Measurements from ENCODE around the gene ATL1.

ATL1 gene

DNA sequence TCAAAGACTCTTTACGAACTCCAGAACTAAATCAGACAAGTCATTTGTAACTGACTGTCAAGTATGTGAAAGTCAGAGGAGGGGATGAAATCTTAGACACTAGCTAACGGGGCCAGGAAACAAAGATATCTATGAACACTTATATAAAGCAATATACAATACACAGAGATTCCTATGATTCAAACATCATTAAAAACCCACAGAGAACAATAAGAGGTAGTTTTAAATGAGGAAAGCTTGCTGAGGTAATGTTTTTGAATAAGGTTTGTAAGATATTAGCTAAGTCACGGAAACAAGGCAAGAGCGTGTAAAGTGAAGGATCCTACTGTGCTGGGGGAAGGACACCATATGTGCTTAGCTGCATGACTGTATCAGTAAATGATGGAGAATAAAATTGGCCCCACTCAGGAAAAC, 71.5 kb downstream of the ATL1 start:
- no peak overlapping the region for H3K4me3 ChIP-seq
- DNase-seq = no peak
- intact Hi-C loops (cut with DNase I; ENCODE audit: low total_unique reads) = no loop called here
- peaks cover 0 to 7% (median 0%) of the 10 kb centered on the region in 4 donors for H3K4me1 ChIP-seq
- no peak overlapping the region for H3K27ac ChIP-seq
- H3K36me3 ChIP-seq = peaks cover 24 to 45% (median 32%) of the 10 kb centered on the region in 3 donors
- H3K27me3 ChIP-seq = no peaks in the 10 kb centered on the region
- no peaks in the 10 kb centered on the region for H3K9me3 ChIP-seq
- TF ChIP-seq, protein P1, sequence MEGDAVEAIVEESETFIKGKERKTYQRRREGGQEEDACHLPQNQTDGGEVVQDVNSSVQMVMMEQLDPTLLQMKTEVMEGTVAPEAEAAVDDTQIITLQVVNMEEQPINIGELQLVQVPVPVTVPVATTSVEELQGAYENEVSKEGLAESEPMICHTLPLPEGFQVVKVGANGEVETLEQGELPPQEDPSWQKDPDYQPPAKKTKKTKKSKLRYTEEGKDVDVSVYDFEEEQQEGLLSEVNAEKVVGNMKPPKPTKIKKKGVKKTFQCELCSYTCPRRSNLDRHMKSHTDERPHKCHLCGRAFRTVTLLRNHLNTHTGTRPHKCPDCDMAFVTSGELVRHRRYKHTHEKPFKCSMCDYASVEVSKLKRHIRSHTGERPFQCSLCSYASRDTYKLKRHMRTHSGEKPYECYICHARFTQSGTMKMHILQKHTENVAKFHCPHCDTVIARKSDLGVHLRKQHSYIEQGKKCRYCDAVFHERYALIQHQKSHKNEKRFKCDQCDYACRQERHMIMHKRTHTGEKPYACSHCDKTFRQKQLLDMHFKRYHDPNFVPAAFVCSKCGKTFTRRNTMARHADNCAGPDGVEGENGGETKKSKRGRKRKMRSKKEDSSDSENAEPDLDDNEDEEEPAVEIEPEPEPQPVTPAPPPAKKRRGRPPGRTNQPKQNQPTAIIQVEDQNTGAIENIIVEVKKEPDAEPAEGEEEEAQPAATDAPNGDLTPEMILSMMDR (IDR thresholded peaks at IDR 0.05) = no peak

DNA sequence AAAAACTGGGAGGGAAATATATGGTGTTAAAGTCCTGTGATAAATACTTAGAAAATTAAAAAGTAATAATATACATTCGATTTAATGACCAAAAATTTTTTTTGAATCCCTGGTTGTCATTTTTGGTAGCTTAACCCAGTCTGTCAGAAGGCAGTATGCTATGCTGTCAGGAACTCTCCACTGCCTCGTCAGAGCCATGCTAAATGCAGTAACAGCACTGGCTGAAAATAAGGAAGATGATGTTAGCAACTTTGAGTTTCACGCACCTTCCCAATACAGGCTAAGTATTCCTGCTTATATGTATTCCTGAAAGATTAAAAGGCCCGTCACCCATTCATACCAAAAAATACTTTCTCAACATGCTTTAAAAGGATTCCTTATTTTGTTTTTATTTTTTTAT, 74.0 kb downstream of the ATL1 start:
- intact Hi-C loops (cut with DNase I; ENCODE audit: low total_unique reads) = no loop called here
- Histone ChIP-seq H3K27ac (no peak overlapping the region), H3K27me3 (no peaks in the 10 kb centered on the region), H3K9me3 (no peaks in the 10 kb centered on the region), H3K4me3 (no peak overlapping the region), H3K4me1 (peaks cover 0 to 7% (median 0%) of the 10 kb centered on the region in 4 donors), H3K36me3 (peaks cover 8 to 39% (median 29%) of the 10 kb centered on the region in 3 donors)
- TF ChIP-seq, protein P1 (IDR thresholded peaks at IDR 0.05) = no peak
- no peak for DNase-seq

DNA sequence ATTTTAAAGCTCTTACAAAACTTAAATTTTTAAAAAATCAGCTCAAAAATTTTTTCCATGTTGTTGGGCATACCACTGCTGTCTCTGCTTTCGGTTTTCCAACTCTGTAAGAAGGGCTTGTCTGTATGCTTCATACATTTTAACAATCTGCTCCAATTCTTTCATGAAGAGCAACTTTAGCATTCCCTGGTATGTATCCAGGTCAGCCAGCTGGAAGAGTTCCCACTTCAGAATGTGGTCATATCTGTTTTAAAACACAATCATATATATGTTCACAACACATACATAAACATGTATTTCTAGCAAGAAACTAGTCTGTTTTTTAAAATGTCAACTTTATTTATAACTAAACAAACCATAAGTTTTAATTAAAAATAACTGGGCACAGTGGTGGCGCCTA, 75.2 kb downstream of the ATL1 start:
- intact Hi-C loops (cut with DNase I; ENCODE audit: low total_unique reads) = no loop called here
- peaks cover 15 to 40% (median 39%) of the 10 kb centered on the region in 3 donors for H3K36me3 ChIP-seq
- H3K27me3 ChIP-seq = no peaks in the 10 kb centered on the region
- no peak overlapping the region for H3K4me3 ChIP-seq
- no peaks in the 10 kb centered on the region for H3K9me3 ChIP-seq
- H3K4me1 ChIP-seq = peaks cover 0 to 7% (median 0%) of the 10 kb centered on the region in 4 donors
- H3K27ac ChIP-seq = no peak overlapping the region
- DNase-seq = no peak
- TF ChIP-seq, protein P1 (IDR thresholded peaks at IDR 0.05) = no peak

DNA sequence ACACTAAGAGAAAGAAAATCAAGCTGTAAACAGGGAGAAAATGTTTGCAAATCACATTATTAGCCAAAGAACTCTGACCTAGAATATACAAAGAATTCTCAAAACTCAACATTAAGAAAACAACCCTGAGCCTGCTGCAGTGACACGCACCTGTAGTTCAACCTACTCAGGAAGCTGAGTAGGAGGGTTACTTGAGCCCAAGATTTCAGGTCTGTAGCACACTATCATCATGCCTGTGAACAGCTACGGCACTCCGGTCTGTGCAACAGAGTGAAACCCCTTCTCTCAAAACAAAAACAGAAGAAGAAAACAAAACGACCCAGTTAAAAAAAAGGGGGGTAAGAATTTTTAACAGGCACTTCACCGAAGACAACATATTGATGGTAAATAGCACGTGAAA, 87.3 kb downstream of the ATL1 start:
- Histone ChIP-seq H3K4me1 (peaks cover 0 to 36% (median 5%) of the 10 kb centered on the region in 4 donors), H3K9me3 (no peaks in the 10 kb centered on the region), H3K4me3 (no peak overlapping the region), H3K27me3 (no peaks in the 10 kb centered on the region), H3K27ac (no peak overlapping the region), H3K36me3 (peaks cover 0 to 3% (median 1%) of the 10 kb centered on the region in 3 donors)
- DNase-seq = no peak
- TF ChIP-seq, protein P1 (IDR thresholded peaks at IDR 0.05) = no peak
- intact Hi-C loops (cut with DNase I; ENCODE audit: low total_unique reads) = no loop called here

DNA sequence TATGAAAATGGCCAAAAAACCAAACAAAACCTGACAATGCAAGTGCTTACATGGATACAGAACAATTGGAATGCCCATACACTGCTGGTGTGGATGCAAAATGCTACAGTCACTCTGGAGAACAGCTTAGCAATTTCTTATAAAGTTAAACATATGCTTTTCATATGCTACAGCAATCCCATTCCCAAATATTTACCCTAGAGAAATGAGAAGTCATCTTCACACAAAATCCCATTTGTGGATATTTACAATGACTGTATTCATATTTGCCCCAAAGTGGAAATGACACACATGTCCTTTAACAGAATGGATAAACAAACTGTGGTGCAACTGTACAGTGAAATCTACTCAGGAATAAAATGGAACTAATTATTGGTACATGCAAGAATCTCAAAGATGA, 87.8 kb downstream of the ATL1 start:
- H3K4me1 ChIP-seq = peaks cover 0 to 40% (median 9%) of the 10 kb centered on the region in 4 donors

More for the DNA sequence above, 87.8 kb downstream of the ATL1 start:
- Histone ChIP-seq H3K27ac (no peak overlapping the region), H3K9me3 (no peaks in the 10 kb centered on the region), H3K36me3 (peaks cover 0 to 3% (median 0%) of the 10 kb centered on the region in 3 donors), H3K27me3 (no peaks in the 10 kb centered on the region), H3K4me3 (no peak overlapping the region)
- no peak for DNase-seq
- intact Hi-C loops (cut with DNase I; ENCODE audit: low total_unique reads) = no loop called here
- TF ChIP-seq, protein P1 (IDR thresholded peaks at IDR 0.05) = no peak

Data from tibial artery (tissue), 4 donors.